ENCODE measurements around the gene USO1.

USO1 gene

GRCh38 chr4:75699299-75699698, 25.1 kb upstream of the USO1 start:
- no peak overlapping the region for H3K27ac ChIP-seq
- TF ChIP-seq ZFX (IDR thresholded peaks at IDR 0.05), result no peak
- TF ChIP-seq CTCF (conservative IDR thresholded peaks at IDR 0.05), result no peak

GRCh38 chr4:75702919-75703411, 21.4 kb upstream of the USO1 start:
- H3K27ac ChIP-seq, result no peak overlapping the region
- TF ChIP-seq ZFX (IDR thresholded peaks at IDR 0.05), result no peak
- TF ChIP-seq CTCF (conservative IDR thresholded peaks at IDR 0.05), result no peak

GRCh38 chr4:75705198-75705977, 19.0 kb upstream of the USO1 start:
- no peak for TF ChIP-seq ZFX (IDR thresholded peaks at IDR 0.05)
- TF ChIP-seq CTCF (conservative IDR thresholded peaks at IDR 0.05), result no peak
- H3K27ac ChIP-seq, result no peak overlapping the region

- TF ChIP-seq ZFX (IDR thresholded peaks at IDR 0.05), result no peak
- TF ChIP-seq CTCF (conservative IDR thresholded peaks at IDR 0.05), result peak; percentile 26
- H3K27ac ChIP-seq, result no peak overlapping the region
Observed at GRCh38 chr4:75708218-75708691, 16.1 kb upstream of the USO1 start.

- TF ChIP-seq CTCF (conservative IDR thresholded peaks at IDR 0.05) (no peak), ZFX (IDR thresholded peaks at IDR 0.05) (no peak)
- no peak overlapping the region for H3K27ac ChIP-seq
Observed at GRCh38 chr4:75710246-75710645, 14.1 kb upstream of the USO1 start.

- no peak overlapping the region for H3K27ac ChIP-seq
- TF ChIP-seq ZFX (IDR thresholded peaks at IDR 0.05), result no peak
- no peak for TF ChIP-seq CTCF (conservative IDR thresholded peaks at IDR 0.05)
Observed at GRCh38 chr4:75714011-75714410, 10.4 kb upstream of the USO1 start.

- no peak overlapping the region for H3K27ac ChIP-seq
- TF ChIP-seq CTCF (conservative IDR thresholded peaks at IDR 0.05) (no peak), ZFX (IDR thresholded peaks at IDR 0.05) (no peak)
Observed at GRCh38 chr4:75714704-75715103, 9.7 kb upstream of the USO1 start.
